GM21528 (cell line): Measurements from ENCODE around the gene TCEAL7.

Source experiments
- ATAC-seq: cut with Tn5 transposase; IDR thresholded peaks from one replicate; pipeline ENCODE4 v1.9.1; 2021; ENCODE audit warnings: mild to moderate bottlenecking, moderate library complexity; ENCODE audit not compliant: unreplicated experiment, low FRiP score

TCEAL7 gene

DNA sequence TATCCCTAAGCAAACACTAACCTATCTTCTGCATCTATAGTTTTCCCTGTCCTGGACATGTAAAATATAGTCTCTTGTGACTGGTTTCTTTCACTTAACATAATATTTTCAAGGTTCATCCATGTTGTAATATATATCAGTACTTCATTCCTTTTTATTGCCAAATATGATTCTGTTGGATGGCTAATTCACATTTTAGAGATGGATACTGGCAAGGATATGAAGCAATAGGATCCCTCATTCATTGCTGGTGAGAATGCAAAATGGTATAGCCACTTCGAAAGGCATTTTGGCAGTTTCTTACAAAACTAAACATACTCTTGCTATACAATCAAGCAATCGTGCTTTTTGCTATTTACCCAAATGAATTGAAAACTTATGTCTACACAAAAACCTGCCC, 33.0 kb downstream of the TCEAL7 start:
- no peak for ATAC-seq

DNA sequence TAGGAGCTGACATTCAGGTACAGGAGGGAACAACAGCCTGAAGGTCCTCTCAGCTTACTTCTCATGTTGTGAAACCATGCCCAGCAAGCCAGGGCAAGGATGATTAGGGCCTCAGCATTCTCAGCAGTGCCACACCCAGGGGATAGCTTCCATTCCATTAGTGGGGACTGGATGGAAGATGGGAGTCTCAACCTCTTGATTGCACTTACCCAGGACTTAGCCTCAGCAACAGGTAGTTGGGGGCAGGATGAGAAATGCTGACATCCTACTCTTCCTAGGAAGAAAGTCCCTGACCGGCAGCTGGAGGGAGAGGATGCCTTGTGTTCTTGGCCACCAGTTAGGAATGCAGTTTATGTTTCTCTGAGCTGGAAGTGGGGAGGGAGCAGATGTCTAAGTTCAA, 37.5 kb downstream of the TCEAL7 start:
- no peak for ATAC-seq

DNA sequence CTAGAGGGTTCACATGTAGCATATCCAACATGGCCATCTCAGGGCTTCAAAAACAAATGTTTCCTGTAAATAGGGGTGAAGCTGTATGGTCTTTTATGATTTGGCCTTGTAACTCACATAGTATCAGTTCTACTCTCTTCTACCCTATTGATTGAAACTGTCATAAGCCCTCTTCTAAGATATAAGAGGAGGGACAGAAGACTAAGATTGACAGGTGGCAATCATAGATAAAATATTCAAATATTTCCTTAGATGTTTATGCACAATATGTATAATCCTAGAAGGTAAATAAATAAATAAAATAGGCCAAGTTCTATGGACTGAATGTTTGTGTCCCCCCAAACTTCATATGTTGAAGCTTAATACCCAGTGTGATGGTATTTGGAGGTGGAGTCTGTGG, 39.4 kb downstream of the TCEAL7 start:
- ATAC-seq = no peak

DNA sequence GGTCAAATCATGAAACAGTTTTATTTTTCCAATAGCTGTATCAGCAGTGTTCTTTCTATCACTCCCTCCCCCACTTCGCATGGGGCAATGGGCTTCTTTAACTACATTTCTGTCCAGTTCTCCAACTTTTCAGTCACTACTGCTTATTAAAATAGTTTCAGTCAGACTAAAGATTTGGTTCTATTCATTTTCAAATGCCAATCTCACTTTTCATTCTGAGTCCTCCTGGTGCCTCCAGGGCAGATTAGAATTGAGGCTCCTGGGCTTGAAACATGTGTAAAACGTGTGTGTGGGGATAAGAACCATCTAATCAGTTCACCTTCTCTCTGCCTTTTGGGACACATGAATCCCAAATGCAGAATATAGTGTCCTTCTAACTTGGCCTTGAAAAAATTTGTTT, 42.8 kb downstream of the TCEAL7 start:
- ATAC-seq = no peak

DNA sequence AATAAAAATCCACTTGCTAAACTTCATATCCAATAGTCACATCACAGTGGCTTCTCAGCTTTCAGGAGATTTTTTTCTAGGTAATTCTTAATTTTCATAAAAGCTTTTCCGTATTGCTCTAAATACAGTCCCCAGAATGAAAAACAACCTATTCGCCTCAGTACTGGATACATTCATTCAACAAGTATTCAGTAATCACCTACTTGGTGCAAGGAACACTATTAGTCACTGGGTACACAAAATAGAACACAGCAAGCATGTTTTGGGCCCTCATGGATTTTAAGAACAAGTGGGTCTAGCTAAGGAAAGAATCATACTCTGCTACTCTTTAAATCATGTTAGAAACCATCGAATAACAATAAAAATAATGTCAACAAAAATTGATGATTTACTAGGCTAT, 43.5 kb downstream of the TCEAL7 start:
- ATAC-seq = no peak

DNA sequence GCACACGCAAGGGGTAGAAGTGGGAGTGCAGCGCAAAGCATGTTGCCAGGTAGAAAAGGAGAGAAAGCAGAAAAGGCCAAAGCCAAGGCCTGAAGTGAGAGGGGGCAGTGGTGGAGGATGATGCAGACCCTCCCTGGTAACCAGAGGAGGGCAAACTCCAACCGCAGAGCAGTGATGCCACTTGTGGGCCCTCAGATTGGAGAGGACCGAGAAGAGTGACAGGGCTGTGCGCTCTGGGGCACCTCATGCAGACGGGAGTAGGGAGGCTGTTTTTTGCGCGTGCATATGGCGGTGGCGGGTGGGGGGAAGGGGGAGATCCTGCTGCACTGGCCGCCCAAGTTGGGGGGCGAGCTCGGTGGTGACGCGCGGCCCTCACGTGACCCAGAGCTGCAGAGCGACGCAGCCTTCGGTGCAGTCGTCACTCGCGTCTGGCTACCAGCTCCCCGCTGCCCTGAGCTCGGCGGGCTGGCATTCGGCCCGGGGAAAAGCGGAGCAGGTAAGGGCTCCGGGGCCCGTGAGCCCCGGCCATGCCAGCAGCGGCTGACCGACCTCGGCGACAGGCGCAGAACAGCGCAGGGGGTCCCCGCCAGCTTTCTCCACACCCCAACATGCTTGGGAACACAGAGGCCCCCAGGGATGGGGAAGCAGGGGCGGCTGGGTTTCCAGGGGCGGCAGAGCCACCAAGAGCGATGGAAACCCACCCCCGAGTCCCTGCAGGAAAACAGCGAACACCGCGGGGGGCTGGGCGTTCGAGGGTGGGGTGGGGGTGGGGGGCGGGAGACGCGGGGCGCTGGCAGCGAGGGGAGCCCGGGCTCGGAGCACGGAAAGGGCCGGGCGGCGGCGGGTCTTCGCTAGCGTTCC, 46.3 kb downstream of the TCEAL7 start, which contains the start of gene BEX3:
TSS of gene BEX3 (plus strand) at position 421 of the 861 bp plus-strand sequence. CDS start 984 bp downstream, outside the sequence.
- ATAC-seq = no peak

DNA sequence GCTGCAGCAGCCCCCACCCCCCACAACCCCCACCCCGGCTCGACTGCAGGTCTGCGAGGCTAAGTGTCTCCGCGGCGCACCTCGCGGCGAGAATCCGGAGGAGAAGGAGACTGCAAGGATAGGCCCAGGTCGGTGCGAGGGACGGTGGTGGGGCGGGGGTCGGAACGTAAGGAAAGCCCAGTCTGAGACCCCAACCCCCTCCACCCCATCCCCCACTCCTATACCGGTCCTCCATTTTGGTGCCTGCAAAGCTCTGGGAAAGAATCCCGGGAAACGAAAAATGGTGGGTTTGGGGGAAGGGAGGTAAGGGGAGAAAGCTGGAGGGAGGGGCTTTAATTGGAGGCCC, 46.9 kb downstream of the TCEAL7 start:
- ATAC-seq = no peak

DNA sequence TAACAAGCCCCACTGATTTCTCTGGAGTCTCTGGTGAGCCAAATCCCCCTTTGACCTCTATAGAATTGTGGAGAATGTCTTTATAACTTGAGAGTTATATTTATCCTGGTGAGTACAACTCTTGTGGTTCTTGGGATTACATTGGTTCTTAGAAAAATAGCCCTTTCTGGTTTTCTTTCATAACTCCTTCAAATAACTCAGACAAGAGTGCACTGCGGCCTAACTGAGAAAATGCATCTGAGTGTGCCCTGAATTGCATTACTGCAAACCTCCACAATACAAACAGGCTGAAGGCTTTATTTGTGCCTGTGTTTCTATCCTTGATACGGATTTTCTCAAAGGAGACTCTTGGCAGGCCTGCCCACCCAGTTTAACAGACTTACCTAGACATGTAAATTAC, 49.0 kb downstream of the TCEAL7 start:
- ATAC-seq = no peak
